ENCODE data around the gene PRG3. TPM values are rescaled to one million over a fixed set of nuclear protein-coding genes. Genes with fewer than 3 reads are reported as not detected.

The PRG3 gene
- total and polyA plus RNA-seq, 2 experiments from 2014 or later: not detected

DNA sequence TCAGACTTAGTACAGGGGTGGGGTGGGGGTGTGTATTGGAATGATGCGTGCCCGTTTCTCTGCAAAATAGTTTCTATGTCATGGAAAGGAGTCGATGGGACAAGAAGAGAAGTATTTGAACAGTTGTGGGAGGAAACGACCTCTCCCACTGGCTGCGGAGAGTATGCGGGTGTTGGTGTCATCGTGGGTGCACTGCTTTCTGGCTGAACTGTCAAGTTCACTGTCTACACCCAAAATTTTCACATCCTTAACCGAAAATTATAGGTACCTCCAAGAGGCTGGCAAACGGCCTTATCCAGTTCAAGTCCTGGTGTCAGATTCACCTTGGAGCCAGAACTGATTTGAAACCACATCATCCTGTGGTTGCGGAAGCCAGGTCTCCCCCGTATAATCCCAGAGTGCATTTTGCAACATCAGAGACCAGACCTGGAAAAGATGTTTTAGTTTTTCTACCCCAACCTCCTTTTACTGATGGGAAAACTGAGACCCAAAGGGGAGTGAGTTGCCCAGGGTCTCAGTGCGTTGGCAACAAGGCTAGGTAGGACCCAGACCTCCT lies 44.8 kb downstream of the PRG3 start:
- Histone ChIP-seq H3K9me2 (ENCODE audit: insufficient read depth) (no peaks in the 10 kb centered on the region), H3K4me3 (peak overlapping the region; percentile 82), H3K9ac (peak overlapping the region; percentile 93), H3K4me1 (ENCODE audit: insufficient read depth) (peaks cover 14% of the 10 kb centered on the region), H3K36me3 (ENCODE audit: low read depth) (no peaks in the 10 kb centered on the region; the same call in 1 of the 2 replicates), H3F3A (ENCODE audit: insufficient read depth) (no peaks in the 10 kb centered on the region), H4K20me1 (ENCODE audit: insufficient read depth) (no peaks in the 10 kb centered on the region), H3K79me2 (ENCODE audit: insufficient read depth) (peaks cover 51% of the 10 kb centered on the region), H3K27me3 (replicated peaks; ENCODE audit: insufficient read depth) (no peaks in the 10 kb centered on the region), H3K9me3 (ENCODE audit: low read depth) (no peaks in the 10 kb centered on the region), H3K27ac (peak overlapping the region; percentile 74), H2AFZ (peak overlapping the region; percentile 85), H3K4me2 (ENCODE audit: unreplicated experiment) (peak overlapping the region; percentile 77)
- peak; percentile 54 for DNase-seq
- WGBS, 2 experiments (ENCODE audit: low coverage in 1 of 2, low lambda C conversion rate in 2 of 2, missing lambda C conversion rate in 2 of 2): 21 to 22% methylated on average over 12 of the region's 12 CpGs
- TF ChIP-seq EZH2 (IDR thresholded peaks at IDR 0.05; ENCODE audit: insufficient read depth, poor library complexity, severe bottlenecking) (no peak), EZH2phosphoT487 (IDR thresholded peaks at IDR 0.05; ENCODE audit: insufficient read depth, low read depth) (no peak)
- in situ Hi-C loops (cut with MboI): no loop called here

DNA sequence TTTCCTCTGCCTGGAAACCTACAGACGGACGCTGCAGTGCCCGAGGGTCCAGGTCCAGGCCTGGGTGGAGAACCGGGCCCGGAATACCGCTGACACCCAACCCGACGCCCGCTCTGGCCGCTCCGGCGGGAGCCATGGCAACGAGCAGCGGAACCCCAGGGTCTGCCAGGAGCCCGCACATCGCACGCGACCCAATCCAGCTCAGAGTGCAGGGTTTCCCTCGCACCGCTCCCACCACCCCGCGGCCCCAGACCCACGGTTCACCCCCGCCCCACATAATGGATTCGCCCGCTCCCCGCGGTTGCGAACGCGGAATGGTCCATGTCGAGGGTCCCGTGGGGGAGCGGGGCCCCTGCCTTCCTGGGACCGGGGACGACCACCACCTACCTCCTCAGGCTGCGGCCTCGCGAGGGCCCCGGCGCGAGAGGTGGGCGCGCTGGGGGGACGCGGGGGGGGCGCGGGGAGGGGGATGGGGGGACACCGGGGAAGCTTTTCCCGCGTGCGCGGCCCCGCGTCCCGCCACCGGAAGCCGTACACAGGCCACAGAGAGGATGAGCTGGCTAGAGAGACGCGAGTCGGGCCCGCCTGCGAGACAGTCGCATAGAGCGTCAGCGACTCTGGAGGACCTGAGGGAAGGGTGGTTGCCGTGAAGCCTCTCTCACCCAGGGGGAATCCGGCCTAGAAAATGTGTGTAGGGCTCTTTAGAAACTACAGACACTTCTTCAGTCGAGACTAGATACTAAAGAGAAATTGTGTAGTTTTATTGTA lies 45.4 kb downstream of the PRG3 start, which contains the start of gene SSRP1:
Gene SSRP1, minus strand, starts transcription at position 550 of the 768 bp plus-strand sequence. CDS start 771 bp downstream, outside the sequence.
- peaks cover 14% of the 10 kb centered on the region for H3K4me1 ChIP-seq (ENCODE audit: insufficient read depth)
- H3K4me3 ChIP-seq: peak within 1 kb of the TSS; percentile 82
- H3K9ac ChIP-seq: peak within 1 kb of the TSS; percentile 93
- no peak for TF ChIP-seq EZH2phosphoT487 (IDR thresholded peaks at IDR 0.05; ENCODE audit: insufficient read depth, low read depth)
- TF ChIP-seq EZH2 (IDR thresholded peaks at IDR 0.05; ENCODE audit: insufficient read depth, poor library complexity, severe bottlenecking): no peak
- no peaks in the 10 kb centered on the region for H3K9me3 ChIP-seq (ENCODE audit: low read depth)
- DNase-seq: peak; percentile 95
- peak within 1 kb of the TSS; percentile 85 for H2AFZ ChIP-seq
- 1% methylated on average over 52 to 60 of the region's 69 CpGs for WGBS, 2 experiments (ENCODE audit: low coverage in 1 of 2, low lambda C conversion rate in 2 of 2, missing lambda C conversion rate in 2 of 2)
- in situ Hi-C loops (cut with MboI): no loop called here
- H3K9me2 ChIP-seq (ENCODE audit: insufficient read depth): no peaks in the 10 kb centered on the region
- no peaks in the 10 kb centered on the region for H4K20me1 ChIP-seq (ENCODE audit: insufficient read depth)
- peak within 1 kb of the TSS; percentile 74 for H3K27ac ChIP-seq
- H3K79me2 ChIP-seq (ENCODE audit: insufficient read depth): peaks cover 57% of the 10 kb centered on the region
- no peaks in the 10 kb centered on the region for H3K27me3 ChIP-seq (replicated peaks; ENCODE audit: insufficient read depth)
- no peaks in the 10 kb centered on the region; the same call in 1 of the 2 replicates for H3K36me3 ChIP-seq (ENCODE audit: low read depth)
- H3F3A ChIP-seq (ENCODE audit: insufficient read depth): no peaks in the 10 kb centered on the region
- peak within 1 kb of the TSS; percentile 87 for H3K4me2 ChIP-seq (ENCODE audit: unreplicated experiment)

- Histone ChIP-seq H2AFZ (peak overlapping the region; percentile 85), H3K79me2 (ENCODE audit: insufficient read depth) (peaks cover 63% of the 10 kb centered on the region), H3F3A (ENCODE audit: insufficient read depth) (no peaks in the 10 kb centered on the region), H3K27ac (peak overlapping the region; percentile 74), H3K27me3 (replicated peaks; ENCODE audit: insufficient read depth) (no peaks in the 10 kb centered on the region), H3K4me1 (ENCODE audit: insufficient read depth) (peaks cover 14% of the 10 kb centered on the region), H3K36me3 (ENCODE audit: low read depth) (no peaks in the 10 kb centered on the region; the same call in none of the 2 replicates), H4K20me1 (ENCODE audit: insufficient read depth) (no peaks in the 10 kb centered on the region), H3K4me3 (peak overlapping the region; percentile 82), H3K9me2 (ENCODE audit: insufficient read depth) (no peaks in the 10 kb centered on the region), H3K9me3 (ENCODE audit: low read depth) (no peaks in the 10 kb centered on the region), H3K9ac (peak overlapping the region; percentile 93), H3K4me2 (ENCODE audit: unreplicated experiment) (peak overlapping the region; percentile 87)
- DNase-seq: no peak
- in situ Hi-C loops (cut with MboI): no loop called here
- TF ChIP-seq EZH2 (IDR thresholded peaks at IDR 0.05; ENCODE audit: insufficient read depth, poor library complexity, severe bottlenecking): no peak
- TF ChIP-seq EZH2phosphoT487 (IDR thresholded peaks at IDR 0.05; ENCODE audit: insufficient read depth, low read depth): no peak
- WGBS, 2 experiments (ENCODE audit: low coverage in 1 of 2, low lambda C conversion rate in 2 of 2, missing lambda C conversion rate in 2 of 2): 2% methylated on average over 7 of the region's 7 CpGs
Observed at GRCh38 chr11:57335023-57335342, 46.0 kb downstream of the PRG3 start.

DNA sequence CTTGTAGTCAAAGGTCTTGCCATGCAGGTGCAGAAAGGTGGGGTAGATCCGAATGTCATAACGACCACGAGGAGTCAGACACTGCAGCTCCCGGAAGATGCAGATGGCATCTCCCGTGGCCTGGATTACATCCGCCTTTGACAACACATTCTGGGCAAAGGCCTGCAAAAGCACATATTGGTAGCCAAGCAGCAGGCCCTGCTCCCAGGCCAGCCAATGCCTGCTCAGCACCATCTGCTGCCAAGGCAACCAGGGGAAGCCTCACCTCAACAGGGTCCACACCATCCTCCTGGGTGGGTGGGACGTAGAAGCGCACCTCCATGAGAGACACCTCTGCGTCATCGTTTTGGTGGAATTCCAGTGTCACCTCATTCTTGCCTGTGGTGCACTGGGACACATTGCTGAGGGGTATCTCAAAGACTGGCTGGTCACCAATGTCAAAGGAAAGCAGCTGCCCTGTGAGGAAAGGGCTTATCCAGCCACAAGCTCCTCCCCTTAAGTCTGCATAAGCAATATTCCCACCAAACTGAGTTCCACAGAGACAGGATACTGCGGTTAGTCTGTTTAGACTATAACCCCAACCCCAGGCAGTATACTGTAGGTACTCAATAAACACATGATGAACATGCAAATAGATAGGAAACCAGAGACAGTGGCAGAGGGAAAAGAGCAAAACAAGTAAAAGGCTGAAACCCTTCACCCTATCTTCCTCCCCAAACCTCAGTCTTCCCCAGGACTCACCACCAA lies 48.1 kb downstream of the PRG3 start:
- H3K79me2 ChIP-seq (ENCODE audit: insufficient read depth): peaks cover 71% of the 10 kb centered on the region
- no peaks in the 10 kb centered on the region for H4K20me1 ChIP-seq (ENCODE audit: insufficient read depth)
- no peak overlapping the region for H2AFZ ChIP-seq
- H3K36me3 ChIP-seq (ENCODE audit: low read depth): peaks cover 10% of the 10 kb centered on the region
- no peak for DNase-seq
- in situ Hi-C loops (cut with MboI): no loop called here
- H3K9me2 ChIP-seq (ENCODE audit: insufficient read depth): no peaks in the 10 kb centered on the region
- no peak overlapping the region for H3K27ac ChIP-seq
- 91% methylated on average over 11 of the region's 11 CpGs for WGBS, 2 experiments (ENCODE audit: low coverage in 1 of 2, low lambda C conversion rate in 2 of 2, missing lambda C conversion rate in 2 of 2)
- H3F3A ChIP-seq (ENCODE audit: insufficient read depth): peaks cover 7% of the 10 kb centered on the region
- H3K4me3 ChIP-seq: no peak overlapping the region
- H3K4me2 ChIP-seq (ENCODE audit: unreplicated experiment): no peak overlapping the region
- H3K9me3 ChIP-seq (ENCODE audit: low read depth): no peaks in the 10 kb centered on the region
- no peaks in the 10 kb centered on the region for H3K27me3 ChIP-seq (replicated peaks; ENCODE audit: insufficient read depth)
- H3K4me1 ChIP-seq (ENCODE audit: insufficient read depth): peaks cover 14% of the 10 kb centered on the region
- H3K9ac ChIP-seq: no peak overlapping the region
- TF ChIP-seq EZH2 (IDR thresholded peaks at IDR 0.05; ENCODE audit: insufficient read depth, poor library complexity, severe bottlenecking) (no peak), EZH2phosphoT487 (IDR thresholded peaks at IDR 0.05; ENCODE audit: insufficient read depth, low read depth) (no peak)
